Measurements from ENCODE around the gene GTF3C1. TPM values are rescaled to one million over a fixed set of nuclear protein-coding genes. Genes with fewer than 3 reads are reported as not detected.

GTF3C1 gene
- polyA plus RNA-seq, 4 donors: 30.4 to 47.0 (median 36.8) TPM

DNA sequence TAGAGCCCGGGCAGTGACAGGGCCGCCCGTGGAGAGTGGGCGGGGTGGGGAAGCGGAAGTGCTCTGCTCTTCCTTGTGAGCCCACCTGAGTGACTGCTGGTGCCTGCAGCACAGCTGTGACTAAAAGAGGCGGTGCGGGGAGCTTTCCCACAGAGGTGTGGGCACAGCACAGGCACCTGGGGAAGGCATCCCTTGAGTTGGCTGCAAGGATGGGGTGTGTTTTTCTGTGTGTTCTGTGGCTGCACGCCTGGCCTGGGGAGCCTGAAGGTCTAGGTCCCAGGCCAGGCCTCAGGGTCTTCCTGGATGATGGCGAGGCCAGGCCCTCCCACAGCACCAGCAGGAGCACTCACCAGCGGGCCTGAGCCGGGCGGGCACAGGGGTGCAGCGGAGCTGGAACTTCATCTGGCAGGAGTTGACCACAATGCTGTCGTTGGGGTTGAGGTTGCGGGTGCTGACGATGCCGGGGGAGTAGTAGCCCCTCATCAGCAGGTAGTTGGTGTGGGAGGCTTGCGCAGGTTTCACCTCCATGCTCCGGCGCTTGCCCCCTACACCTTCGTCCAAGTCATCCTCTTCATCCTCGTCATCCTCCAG, 80.7 kb downstream of the GTF3C1 start:
- WGBS, 3 donors: 97 to 98% (median 98%) methylated on average over 22 of the region's 22 CpGs
- Histone ChIP-seq H3K4me3 (ENCODE audit: low read depth in 1 of 3, low read length in 3 of 3) (no peak overlapping the region), H3K4me1 (ENCODE audit: control insufficient read depth in 3 of 3, insufficient read depth in 2 of 3, low read depth in 1 of 3, low read length in 2 of 3) (peaks cover 0 to 26% (median 0%) of the 10 kb centered on the region in 3 donors), H3K27ac (ENCODE audit: low read depth in 1 of 3, low read length in 2 of 3) (no peak overlapping the region), H3K9me3 (ENCODE audit: control insufficient read depth in 2 of 2, insufficient read depth in 1 of 2, low read depth in 1 of 2, low read length in 1 of 2) (peaks cover 0 to 2% of the 10 kb centered on the region in 2 donors), H3K36me3 (ENCODE audit: control insufficient read depth in 3 of 3, insufficient read depth in 2 of 3, low read depth in 1 of 3, low read length in 3 of 3) (peaks cover 25 to 82% (median 31%) of the 10 kb centered on the region in 3 donors), H3K27me3 (ENCODE audit: control insufficient read depth in 3 of 3, insufficient read depth in 3 of 3, low read length in 3 of 3) (no peaks in the 10 kb centered on the region)
- DNase-seq: no peak
- FAIRE-seq: no peak

DNA sequence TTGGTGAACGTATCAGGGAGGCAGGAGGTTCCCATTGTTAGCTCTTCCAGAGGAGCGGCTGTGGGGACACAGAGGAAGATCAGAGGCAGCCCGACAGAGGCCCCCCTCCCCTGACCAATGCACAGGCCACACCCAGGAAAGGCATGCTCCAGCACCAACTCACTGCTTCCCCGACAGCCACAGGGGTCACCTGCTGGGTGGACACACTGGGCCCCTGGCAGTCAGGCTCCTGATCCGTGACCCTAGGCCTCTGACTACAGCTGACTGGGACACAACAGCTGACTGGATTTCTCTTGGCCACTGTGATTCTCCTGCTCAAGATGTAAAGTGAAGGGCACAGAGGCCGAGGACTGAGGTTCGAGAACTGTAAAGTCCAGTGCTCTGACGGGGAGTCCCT, 84.2 kb downstream of the GTF3C1 start:
- WGBS, 3 donors: 29 to 66% (median 43%) methylated on average over 8 of the region's 8 CpGs
- Histone ChIP-seq H3K4me3 (ENCODE audit: low read depth in 1 of 3, low read length in 3 of 3) (no peak overlapping the region), H3K36me3 (ENCODE audit: control insufficient read depth in 3 of 3, insufficient read depth in 2 of 3, low read depth in 1 of 3, low read length in 3 of 3) (peaks cover 21 to 82% (median 22%) of the 10 kb centered on the region in 3 donors), H3K4me1 (ENCODE audit: control insufficient read depth in 3 of 3, insufficient read depth in 2 of 3, low read depth in 1 of 3, low read length in 2 of 3) (peaks cover 0 to 26% (median 0%) of the 10 kb centered on the region in 3 donors), H3K27me3 (ENCODE audit: control insufficient read depth in 3 of 3, insufficient read depth in 3 of 3, low read length in 3 of 3) (no peaks in the 10 kb centered on the region), H3K9me3 (ENCODE audit: control insufficient read depth in 2 of 2, insufficient read depth in 1 of 2, low read depth in 1 of 2, low read length in 1 of 2) (peaks cover 0 to 2% of the 10 kb centered on the region in 2 donors), H3K27ac (ENCODE audit: low read depth in 1 of 3, low read length in 2 of 3) (peak overlapping the region in 2 of 3 donors; percentile 77 to 89)
- FAIRE-seq (no peak), DNase-seq (peak; percentile 34 to 79)

DNA sequence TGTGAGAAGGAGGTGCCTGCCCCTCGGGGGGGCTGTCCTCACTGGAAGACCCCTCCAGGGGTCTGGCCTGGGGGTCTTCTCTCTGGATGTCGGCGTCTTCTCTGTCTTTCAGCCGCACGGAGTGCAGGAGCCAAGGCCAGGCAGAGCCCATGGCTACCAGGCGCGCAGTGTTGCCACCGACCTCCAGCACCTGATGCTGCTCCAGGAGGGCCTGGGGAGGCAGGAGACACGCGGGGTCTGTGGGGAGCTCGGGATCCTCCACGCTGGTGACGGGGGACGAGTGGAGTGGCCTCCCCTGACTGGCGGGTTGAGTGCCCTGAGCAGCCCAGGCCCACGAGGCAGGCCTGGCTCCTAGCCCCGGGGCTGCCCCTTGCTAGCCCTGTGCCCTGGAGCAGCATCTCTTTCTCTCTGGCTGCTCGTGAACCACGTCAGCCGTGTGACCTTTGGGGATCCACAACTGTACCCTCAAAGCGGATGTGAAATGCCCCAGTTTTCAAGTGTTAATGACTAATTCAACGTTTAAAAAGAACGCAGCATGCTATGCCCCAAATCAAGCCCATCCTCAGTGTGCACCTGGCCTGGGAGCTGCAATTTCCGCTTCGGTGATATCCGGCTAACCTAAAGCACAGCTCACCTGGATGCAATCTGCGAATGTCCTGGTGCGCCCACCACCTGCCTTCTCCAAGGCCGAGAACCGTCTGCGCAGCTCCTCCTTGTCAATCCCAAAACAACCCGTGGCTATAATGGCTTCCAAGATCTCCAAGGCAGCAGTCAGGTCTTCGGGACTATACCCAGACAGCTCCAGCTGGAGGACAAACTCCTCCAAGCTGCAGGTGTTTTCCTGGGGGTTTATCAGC, 84.9 kb downstream of the GTF3C1 start:
- H3K27ac ChIP-seq (ENCODE audit: low read depth in 1 of 3, low read length in 2 of 3): peak overlapping the region in 2 of 3 donors; percentile 77 to 89
- DNase-seq (no peak), FAIRE-seq (no peak)
- H3K27me3 ChIP-seq (ENCODE audit: control insufficient read depth in 3 of 3, insufficient read depth in 3 of 3, low read length in 3 of 3): no peaks in the 10 kb centered on the region
- peaks cover 17 to 81% (median 24%) of the 10 kb centered on the region in 3 donors for H3K36me3 ChIP-seq (ENCODE audit: control insufficient read depth in 3 of 3, insufficient read depth in 2 of 3, low read depth in 1 of 3, low read length in 3 of 3)
- WGBS, 3 donors: 65 to 86% (median 76%) methylated on average over 28 to 33 of the region's 33 CpGs
- peaks cover 0 to 2% of the 10 kb centered on the region in 2 donors for H3K9me3 ChIP-seq (ENCODE audit: control insufficient read depth in 2 of 2, insufficient read depth in 1 of 2, low read depth in 1 of 2, low read length in 1 of 2)
- peaks cover 0 to 26% (median 0%) of the 10 kb centered on the region in 3 donors for H3K4me1 ChIP-seq (ENCODE audit: control insufficient read depth in 3 of 3, insufficient read depth in 2 of 3, low read depth in 1 of 3, low read length in 2 of 3)
- H3K4me3 ChIP-seq (ENCODE audit: low read depth in 1 of 3, low read length in 3 of 3): no peak overlapping the region

DNA sequence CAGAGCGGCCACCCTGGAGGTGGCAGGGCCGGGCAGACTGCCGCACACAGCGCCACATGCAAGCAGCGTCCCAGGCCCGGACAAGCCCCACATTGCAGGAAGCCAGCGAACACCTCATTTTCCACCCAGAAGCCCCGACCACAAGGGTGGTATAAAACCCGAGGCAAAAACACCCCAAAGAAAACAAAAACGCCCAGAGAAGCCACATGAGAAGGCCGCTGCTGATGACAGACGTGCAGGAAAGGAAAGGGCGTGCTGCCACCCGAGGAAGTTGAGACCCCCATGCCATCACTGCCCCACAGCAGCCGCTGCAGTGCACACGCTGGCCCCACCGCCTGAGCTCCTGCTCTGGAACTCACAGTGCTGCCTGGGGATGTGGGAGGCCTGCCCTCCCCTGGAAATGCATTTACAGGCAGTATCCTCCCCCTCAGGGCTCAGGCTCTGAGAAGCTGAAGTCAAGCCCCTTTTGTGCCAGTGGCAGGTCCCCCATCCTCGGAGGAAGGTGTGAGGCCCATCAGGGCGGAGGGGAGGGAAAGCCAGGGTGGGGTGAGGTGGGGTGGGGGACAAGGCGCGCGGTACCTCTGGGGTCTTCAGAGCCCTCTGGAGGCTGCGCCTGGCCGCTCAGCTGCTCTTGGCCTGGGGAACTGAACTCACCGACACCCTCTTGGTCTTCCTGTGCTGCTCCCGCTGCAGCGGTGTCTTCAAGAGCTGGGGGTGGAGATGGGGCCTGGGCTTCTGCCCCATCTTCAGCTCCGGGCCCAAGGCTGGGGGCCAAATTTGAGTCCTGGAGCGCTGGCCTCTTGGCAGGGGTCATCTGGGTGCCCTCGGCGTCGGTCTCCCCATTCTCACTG, 85.7 kb downstream of the GTF3C1 start:
- 82 to 87% (median 87%) methylated on average over 31 to 32 of the region's 32 CpGs for WGBS, 3 donors
- DNase-seq: no peak
- FAIRE-seq: no peak
- H3K27ac ChIP-seq (ENCODE audit: low read depth in 1 of 3, low read length in 2 of 3): peak overlapping the region in 1 of 3 donors; percentile 89
- H3K4me1 ChIP-seq (ENCODE audit: control insufficient read depth in 3 of 3, insufficient read depth in 2 of 3, low read depth in 1 of 3, low read length in 2 of 3): peaks cover 0 to 26% (median 0%) of the 10 kb centered on the region in 3 donors
- H3K9me3 ChIP-seq (ENCODE audit: control insufficient read depth in 2 of 2, insufficient read depth in 1 of 2, low read depth in 1 of 2, low read length in 1 of 2): peaks cover 0 to 2% of the 10 kb centered on the region in 2 donors
- H3K36me3 ChIP-seq (ENCODE audit: control insufficient read depth in 3 of 3, insufficient read depth in 2 of 3, low read depth in 1 of 3, low read length in 3 of 3): peaks cover 14 to 80% (median 22%) of the 10 kb centered on the region in 3 donors
- H3K4me3 ChIP-seq (ENCODE audit: low read depth in 1 of 3, low read length in 3 of 3): no peak overlapping the region
- no peaks in the 10 kb centered on the region for H3K27me3 ChIP-seq (ENCODE audit: control insufficient read depth in 3 of 3, insufficient read depth in 3 of 3, low read length in 3 of 3)

DNA sequence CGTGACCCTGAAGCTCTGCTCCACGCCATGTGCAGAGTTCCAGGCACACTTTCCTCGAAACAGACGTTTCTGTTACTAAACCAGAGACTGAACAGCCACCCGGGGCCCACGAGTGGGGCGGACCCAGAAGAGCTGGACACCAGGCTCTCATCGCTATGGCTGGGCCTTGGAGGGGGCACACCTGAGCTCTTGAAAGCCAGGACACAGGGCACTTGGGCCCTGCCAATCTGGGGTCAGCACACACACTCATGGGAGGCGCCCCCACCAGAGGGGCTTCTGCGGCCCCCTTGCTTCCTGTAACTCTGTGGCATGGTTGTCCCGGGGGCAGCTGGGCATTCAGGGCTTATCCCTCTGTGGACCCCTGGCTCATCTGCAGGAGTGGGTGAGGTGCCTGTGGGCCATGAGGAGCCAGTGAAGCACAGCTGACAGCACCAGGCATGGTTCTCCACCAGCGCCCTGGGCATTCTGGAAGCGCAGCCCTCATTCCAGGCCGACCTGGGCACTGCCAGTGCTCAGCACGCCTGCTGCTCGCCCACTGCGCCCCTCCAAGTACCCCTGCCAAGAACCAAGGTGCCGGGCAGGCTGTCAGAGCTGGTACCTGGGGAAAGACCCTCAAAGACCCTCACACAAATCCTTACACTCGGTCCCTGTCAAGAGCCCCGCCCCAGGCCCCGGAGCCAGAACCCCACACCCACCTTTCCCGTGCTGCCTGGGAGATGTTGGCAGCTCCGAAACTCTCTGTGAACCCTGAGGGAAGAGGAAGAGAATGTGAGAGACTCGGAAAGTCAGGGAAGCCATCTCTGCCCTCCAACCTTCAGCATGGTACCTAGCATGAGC, 86.6 kb downstream of the GTF3C1 start:
- no peak for DNase-seq
- Histone ChIP-seq H3K4me1 (ENCODE audit: control insufficient read depth in 3 of 3, insufficient read depth in 2 of 3, low read depth in 1 of 3, low read length in 2 of 3) (peaks cover 0 to 26% (median 0%) of the 10 kb centered on the region in 3 donors), H3K36me3 (ENCODE audit: control insufficient read depth in 3 of 3, insufficient read depth in 2 of 3, low read depth in 1 of 3, low read length in 3 of 3) (peaks cover 9 to 75% (median 22%) of the 10 kb centered on the region in 3 donors), H3K4me3 (ENCODE audit: low read depth in 1 of 3, low read length in 3 of 3) (no peak overlapping the region), H3K27ac (ENCODE audit: low read depth in 1 of 3, low read length in 2 of 3) (no peak overlapping the region), H3K27me3 (ENCODE audit: control insufficient read depth in 3 of 3, insufficient read depth in 3 of 3, low read length in 3 of 3) (no peaks in the 10 kb centered on the region), H3K9me3 (ENCODE audit: control insufficient read depth in 2 of 2, insufficient read depth in 1 of 2, low read depth in 1 of 2, low read length in 1 of 2) (peaks cover 0 to 2% of the 10 kb centered on the region in 2 donors)
- FAIRE-seq: no peak
- 93 to 96% (median 94%) methylated on average over 24 of the region's 24 CpGs for WGBS, 3 donors

DNA sequence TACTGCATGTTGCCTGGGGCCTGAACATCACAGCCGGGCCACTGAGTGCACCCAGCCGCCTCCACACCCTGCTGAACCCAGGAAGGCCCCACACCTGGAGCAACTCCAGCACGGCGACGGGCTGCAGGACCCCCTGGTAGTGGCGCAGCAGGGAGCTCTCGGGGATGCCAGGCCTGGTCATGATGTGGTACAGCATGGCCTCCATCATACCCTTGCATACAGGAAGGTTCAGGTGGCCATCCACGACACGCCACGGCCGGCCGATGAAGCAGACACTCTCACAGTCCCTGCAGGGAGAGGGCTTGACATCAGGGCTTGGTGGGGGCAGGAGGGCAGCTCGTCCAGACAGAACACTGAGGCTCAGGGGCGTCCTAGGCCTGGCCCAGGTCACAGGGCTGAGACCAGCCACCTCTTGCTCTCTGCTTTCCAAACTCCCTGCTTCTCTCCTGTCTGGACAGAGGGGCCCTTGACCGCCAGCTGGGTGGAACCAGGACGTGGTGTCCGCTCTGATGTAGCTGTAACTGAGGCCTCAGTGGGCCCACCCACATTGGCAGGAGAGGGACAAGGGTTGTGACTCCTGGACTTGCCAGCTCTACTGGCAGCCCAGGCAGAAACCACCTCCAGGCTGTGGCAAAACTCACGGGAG, 87.4 kb downstream of the GTF3C1 start:
- Histone ChIP-seq H3K27ac (ENCODE audit: low read depth in 1 of 3, low read length in 2 of 3) (no peak overlapping the region), H3K36me3 (ENCODE audit: control insufficient read depth in 3 of 3, insufficient read depth in 2 of 3, low read depth in 1 of 3, low read length in 3 of 3) (peaks cover 9 to 70% (median 18%) of the 10 kb centered on the region in 3 donors), H3K4me3 (ENCODE audit: low read depth in 1 of 3, low read length in 3 of 3) (no peak overlapping the region), H3K4me1 (ENCODE audit: control insufficient read depth in 3 of 3, insufficient read depth in 2 of 3, low read depth in 1 of 3, low read length in 2 of 3) (peaks cover 0 to 26% (median 0%) of the 10 kb centered on the region in 3 donors), H3K27me3 (ENCODE audit: control insufficient read depth in 3 of 3, insufficient read depth in 3 of 3, low read length in 3 of 3) (no peaks in the 10 kb centered on the region), H3K9me3 (ENCODE audit: control insufficient read depth in 2 of 2, insufficient read depth in 1 of 2, low read depth in 1 of 2, low read length in 1 of 2) (peaks cover 0 to 1% of the 10 kb centered on the region in 2 donors)
- DNase-seq: no peak
- no peak for FAIRE-seq
- 87 to 92% (median 90%) methylated on average over 17 to 18 of the region's 18 CpGs for WGBS, 3 donors

DNA sequence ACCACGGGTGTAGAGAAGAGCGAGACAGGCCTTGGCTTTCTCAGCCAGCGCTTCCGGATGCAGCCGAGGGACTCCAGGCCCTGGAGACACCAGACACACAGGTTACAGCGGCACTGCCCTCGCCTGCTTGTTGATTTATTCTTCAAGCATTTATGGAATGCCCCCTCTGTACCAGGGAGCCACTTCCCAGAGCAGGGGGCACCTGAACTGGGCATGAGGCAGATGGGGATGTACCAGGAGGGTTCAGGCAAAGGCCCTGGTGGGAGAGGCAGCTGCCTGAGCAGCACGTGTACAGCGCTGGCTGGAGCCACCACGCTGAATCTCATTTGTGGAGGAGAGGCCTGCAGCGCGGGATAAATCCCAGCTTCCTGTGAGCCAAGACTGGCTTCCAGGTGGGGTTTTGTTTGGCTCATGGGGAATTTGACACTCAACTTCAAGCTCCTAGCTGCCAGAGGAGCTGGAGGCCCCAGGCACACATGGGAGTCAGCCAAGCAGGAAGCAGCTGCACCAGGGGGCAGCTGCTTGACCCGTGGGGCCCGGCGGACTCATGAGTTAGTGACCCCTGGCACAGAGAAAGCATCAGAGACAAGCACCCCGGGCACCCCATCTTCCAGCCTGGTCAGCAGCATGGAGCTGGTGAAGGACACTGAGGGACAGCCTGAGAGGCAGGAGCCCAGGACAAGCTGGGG, 88.1 kb downstream of the GTF3C1 start:
- H3K27me3 ChIP-seq (ENCODE audit: control insufficient read depth in 3 of 3, insufficient read depth in 3 of 3, low read length in 3 of 3): no peaks in the 10 kb centered on the region
- H3K4me1 ChIP-seq (ENCODE audit: control insufficient read depth in 3 of 3, insufficient read depth in 2 of 3, low read depth in 1 of 3, low read length in 2 of 3): peaks cover 0 to 20% (median 0%) of the 10 kb centered on the region in 3 donors
- H3K27ac ChIP-seq (ENCODE audit: low read depth in 1 of 3, low read length in 2 of 3): no peak overlapping the region
- WGBS, 3 donors: 82 to 89% (median 88%) methylated on average over 16 of the region's 16 CpGs
- FAIRE-seq (no peak), DNase-seq (no peak)
- H3K9me3 ChIP-seq (ENCODE audit: control insufficient read depth in 2 of 2, insufficient read depth in 1 of 2, low read depth in 1 of 2, low read length in 1 of 2): no peaks in the 10 kb centered on the region
- peaks cover 7 to 68% (median 15%) of the 10 kb centered on the region in 3 donors for H3K36me3 ChIP-seq (ENCODE audit: control insufficient read depth in 3 of 3, insufficient read depth in 2 of 3, low read depth in 1 of 3, low read length in 3 of 3)
- no peak overlapping the region for H3K4me3 ChIP-seq (ENCODE audit: low read depth in 1 of 3, low read length in 3 of 3)
